Neural cell (in vitro differentiated cells): ENCODE data around the gene WNT5B.

ENCODE experiments used
- EP300 ChIP-seq: fragments of 450-650 bp; conservative IDR thresholded peaks from 2 replicates; pipeline ENCODE4 v1.6.1; 2014; ENCODE audit warnings: antibody characterized with exemption, mild to moderate bottlenecking, moderate library complexity; ENCODE audit not compliant: poor library complexity, severe bottlenecking
- EZH2 ChIP-seq: fragments of 200-600, 300-800 bp; shearing (Covaris generic), sonication (generic); IDR thresholded peaks from 2 replicates; pipeline ENCODE4 v1.6.1; 2014; ENCODE audit warnings: antibody characterized with exemption, low read length, borderline replicate concordance, mild to moderate bottlenecking; ENCODE audit not compliant: insufficient read depth, poor library complexity, severe bottlenecking
- MXI1 ChIP-seq: fragments of 450-650 bp; conservative IDR thresholded peaks from 2 replicates; pipeline ENCODE4 v1.6.1; 2014; ENCODE audit warnings: antibody characterized with exemption, mild to moderate bottlenecking; ENCODE audit not compliant: poor library complexity, severe bottlenecking
- POLR2AphosphoS5 ChIP-seq: IDR thresholded peaks from 2 replicates; pipeline ENCODE4 v1.6.1; 2012
- SMC3 ChIP-seq: fragments of 450-650 bp; conservative IDR thresholded peaks from 2 replicates; pipeline ENCODE4 v1.6.1; 2014; ENCODE audit warnings: antibody characterized with exemption, mild to moderate bottlenecking, moderate library complexity; ENCODE audit not compliant: poor library complexity
- TAF1 ChIP-seq: IDR thresholded peaks from 2 replicates; pipeline ENCODE4 v1.6.1; 2012; ENCODE audit warnings: low read depth
- TF ChIP-seq, protein P1 (sequence below): fragments of 450-650 bp; IDR thresholded peaks from 2 replicates; pipeline ENCODE4 v1.5.1; 2014; ENCODE audit warnings: antibody characterized with exemption, mild to moderate bottlenecking, moderate library complexity; ENCODE audit not compliant: poor library complexity, severe bottlenecking
- TF ChIP-seq, protein P2 (sequence below): IDR thresholded peaks from 2 replicates; pipeline ENCODE4 v1.6.1; 2012; ENCODE audit warnings: borderline replicate concordance

DNA sequence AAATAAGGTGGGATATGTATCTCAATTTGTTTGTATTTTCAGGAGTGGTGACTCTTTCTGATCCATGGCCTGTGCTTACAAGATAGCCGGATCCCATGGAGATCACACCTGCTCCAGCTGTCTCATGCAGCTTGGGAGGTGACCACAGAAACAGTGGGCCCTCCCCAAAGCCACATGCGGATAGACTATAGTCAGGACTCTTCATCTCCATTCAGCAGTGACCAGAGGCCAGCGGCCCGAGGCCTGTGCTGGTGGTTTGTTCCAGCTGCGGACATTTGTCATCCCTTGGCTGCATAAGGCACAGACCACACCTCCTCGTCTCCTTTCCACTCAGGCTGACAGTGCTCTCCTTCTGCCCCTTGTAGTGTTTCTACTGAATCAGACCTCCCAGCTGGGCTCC is 14.7 kb upstream of the WNT5B start:
- TF ChIP-seq, protein P1, sequence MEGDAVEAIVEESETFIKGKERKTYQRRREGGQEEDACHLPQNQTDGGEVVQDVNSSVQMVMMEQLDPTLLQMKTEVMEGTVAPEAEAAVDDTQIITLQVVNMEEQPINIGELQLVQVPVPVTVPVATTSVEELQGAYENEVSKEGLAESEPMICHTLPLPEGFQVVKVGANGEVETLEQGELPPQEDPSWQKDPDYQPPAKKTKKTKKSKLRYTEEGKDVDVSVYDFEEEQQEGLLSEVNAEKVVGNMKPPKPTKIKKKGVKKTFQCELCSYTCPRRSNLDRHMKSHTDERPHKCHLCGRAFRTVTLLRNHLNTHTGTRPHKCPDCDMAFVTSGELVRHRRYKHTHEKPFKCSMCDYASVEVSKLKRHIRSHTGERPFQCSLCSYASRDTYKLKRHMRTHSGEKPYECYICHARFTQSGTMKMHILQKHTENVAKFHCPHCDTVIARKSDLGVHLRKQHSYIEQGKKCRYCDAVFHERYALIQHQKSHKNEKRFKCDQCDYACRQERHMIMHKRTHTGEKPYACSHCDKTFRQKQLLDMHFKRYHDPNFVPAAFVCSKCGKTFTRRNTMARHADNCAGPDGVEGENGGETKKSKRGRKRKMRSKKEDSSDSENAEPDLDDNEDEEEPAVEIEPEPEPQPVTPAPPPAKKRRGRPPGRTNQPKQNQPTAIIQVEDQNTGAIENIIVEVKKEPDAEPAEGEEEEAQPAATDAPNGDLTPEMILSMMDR: no peak
- TF ChIP-seq EZH2 (no peak), TAF1 (no peak), POLR2AphosphoS5 (no peak), EP300 (no peak), MXI1 (no peak), SMC3 (no peak)
- TF ChIP-seq, protein P2, sequence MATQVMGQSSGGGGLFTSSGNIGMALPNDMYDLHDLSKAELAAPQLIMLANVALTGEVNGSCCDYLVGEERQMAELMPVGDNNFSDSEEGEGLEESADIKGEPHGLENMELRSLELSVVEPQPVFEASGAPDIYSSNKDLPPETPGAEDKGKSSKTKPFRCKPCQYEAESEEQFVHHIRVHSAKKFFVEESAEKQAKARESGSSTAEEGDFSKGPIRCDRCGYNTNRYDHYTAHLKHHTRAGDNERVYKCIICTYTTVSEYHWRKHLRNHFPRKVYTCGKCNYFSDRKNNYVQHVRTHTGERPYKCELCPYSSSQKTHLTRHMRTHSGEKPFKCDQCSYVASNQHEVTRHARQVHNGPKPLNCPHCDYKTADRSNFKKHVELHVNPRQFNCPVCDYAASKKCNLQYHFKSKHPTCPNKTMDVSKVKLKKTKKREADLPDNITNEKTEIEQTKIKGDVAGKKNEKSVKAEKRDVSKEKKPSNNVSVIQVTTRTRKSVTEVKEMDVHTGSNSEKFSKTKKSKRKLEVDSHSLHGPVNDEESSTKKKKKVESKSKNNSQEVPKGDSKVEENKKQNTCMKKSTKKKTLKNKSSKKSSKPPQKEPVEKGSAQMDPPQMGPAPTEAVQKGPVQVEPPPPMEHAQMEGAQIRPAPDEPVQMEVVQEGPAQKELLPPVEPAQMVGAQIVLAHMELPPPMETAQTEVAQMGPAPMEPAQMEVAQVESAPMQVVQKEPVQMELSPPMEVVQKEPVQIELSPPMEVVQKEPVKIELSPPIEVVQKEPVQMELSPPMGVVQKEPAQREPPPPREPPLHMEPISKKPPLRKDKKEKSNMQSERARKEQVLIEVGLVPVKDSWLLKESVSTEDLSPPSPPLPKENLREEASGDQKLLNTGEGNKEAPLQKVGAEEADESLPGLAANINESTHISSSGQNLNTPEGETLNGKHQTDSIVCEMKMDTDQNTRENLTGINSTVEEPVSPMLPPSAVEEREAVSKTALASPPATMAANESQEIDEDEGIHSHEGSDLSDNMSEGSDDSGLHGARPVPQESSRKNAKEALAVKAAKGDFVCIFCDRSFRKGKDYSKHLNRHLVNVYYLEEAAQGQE: no peak
